Measurements from ENCODE around the gene KCNN4.
"Not testable (repeated sequence)": the region's sequence is repeated elsewhere in the genome, so short reads cannot be mapped to it uniquely, and the experiment has no call there.

KCNN4 gene

GRCh38 chr19:43812259-43812658 is 31.5 kb upstream of the KCNN4 start:
- Histone ChIP-seq H2AFZ (no peak overlapping the region), H3K36me3 (ENCODE audit: control insufficient read depth, insufficient read depth, low read length) (no peaks in the 10 kb centered on the region), H3K9me3 (ENCODE audit: control insufficient read depth, low read length) (no peaks in the 10 kb centered on the region), H3K9ac (no peak overlapping the region), H3K27ac (no peak overlapping the region), H3K79me2 (no peaks in the 10 kb centered on the region), H3K4me1 (no peaks in the 10 kb centered on the region), H3K4me3 (ENCODE audit: low read depth, low read length) (no peak overlapping the region), H3K4me2 (ENCODE audit: low read length) (no peak overlapping the region), H3K27me3 (ENCODE audit: control insufficient read depth, insufficient read depth, low read length) (no peaks in the 10 kb centered on the region)
- TF ChIP-seq CTCF (IDR thresholded peaks at IDR 0.05) = no peak

GRCh38 chr19:43811837-43812236 is 31.1 kb upstream of the KCNN4 start:
- Histone ChIP-seq H3K79me2 (no peaks in the 10 kb centered on the region), H3K36me3 (ENCODE audit: control insufficient read depth, insufficient read depth, low read length) (no peaks in the 10 kb centered on the region), H3K4me1 (no peaks in the 10 kb centered on the region), H3K9me3 (ENCODE audit: control insufficient read depth, low read length) (no peaks in the 10 kb centered on the region), H2AFZ (no peak overlapping the region), H3K27me3 (ENCODE audit: control insufficient read depth, insufficient read depth, low read length) (no peaks in the 10 kb centered on the region), H3K4me3 (ENCODE audit: low read depth, low read length) (no peak overlapping the region), H3K4me2 (ENCODE audit: low read length) (no peak overlapping the region), H3K9ac (no peak overlapping the region), H3K27ac (no peak overlapping the region)
- no peak for TF ChIP-seq CTCF (IDR thresholded peaks at IDR 0.05)

GRCh38 chr19:43809762-43810696 is 29.3 kb upstream of the KCNN4 start:
- Histone ChIP-seq H3K4me2 (ENCODE audit: low read length) (no peak overlapping the region), H2AFZ (no peak overlapping the region), H3K27me3 (ENCODE audit: control insufficient read depth, insufficient read depth, low read length) (no peaks in the 10 kb centered on the region), H3K27ac (no peak overlapping the region), H3K36me3 (ENCODE audit: control insufficient read depth, insufficient read depth, low read length) (no peaks in the 10 kb centered on the region), H3K4me1 (no peaks in the 10 kb centered on the region), H3K4me3 (ENCODE audit: low read depth, low read length) (no peak overlapping the region), H3K79me2 (no peaks in the 10 kb centered on the region), H3K9me3 (ENCODE audit: control insufficient read depth, low read length) (no peaks in the 10 kb centered on the region), H3K9ac (no peak overlapping the region)
- peak; percentile 30 for TF ChIP-seq CTCF (IDR thresholded peaks at IDR 0.05)

GRCh38 chr19:43807651-43808050 is 26.9 kb upstream of the KCNN4 start:
- Histone ChIP-seq H3K36me3 (ENCODE audit: control insufficient read depth, insufficient read depth, low read length) (no peaks in the 10 kb centered on the region), H3K9me3 (ENCODE audit: control insufficient read depth, low read length) (no peaks in the 10 kb centered on the region), H3K9ac (no peak overlapping the region), H3K79me2 (no peaks in the 10 kb centered on the region), H3K27me3 (ENCODE audit: control insufficient read depth, insufficient read depth, low read length) (no peaks in the 10 kb centered on the region), H3K4me3 (ENCODE audit: low read depth, low read length) (no peak overlapping the region), H3K27ac (no peak overlapping the region), H3K4me2 (ENCODE audit: low read length) (no peak overlapping the region), H3K4me1 (no peaks in the 10 kb centered on the region), H2AFZ (no peak overlapping the region)
- TF ChIP-seq CTCF (IDR thresholded peaks at IDR 0.05) = no peak

- no peaks in the 10 kb centered on the region for H3K36me3 ChIP-seq (ENCODE audit: control insufficient read depth, insufficient read depth, low read length)
- H3K27me3 ChIP-seq (ENCODE audit: control insufficient read depth, insufficient read depth, low read length) = no peaks in the 10 kb centered on the region
- no peak overlapping the region for H3K4me2 ChIP-seq (ENCODE audit: low read length)
- H2AFZ ChIP-seq = no peak overlapping the region
- no peaks in the 10 kb centered on the region for H3K9me3 ChIP-seq (ENCODE audit: control insufficient read depth, low read length)
- no peak for TF ChIP-seq CTCF (IDR thresholded peaks at IDR 0.05)
- no peaks in the 10 kb centered on the region for H3K4me1 ChIP-seq
- no peak overlapping the region for H3K9ac ChIP-seq
- H3K4me3 ChIP-seq (ENCODE audit: low read depth, low read length) = no peak overlapping the region
- H3K79me2 ChIP-seq = no peaks in the 10 kb centered on the region
- no peak overlapping the region for H3K27ac ChIP-seq
These were observed 26.1 kb upstream of the KCNN4 start for GRCh38 chr19:43806848-43807247.

GRCh38 chr19:43806401-43806800 is 25.6 kb upstream of the KCNN4 start:
- H3K27me3 ChIP-seq (ENCODE audit: control insufficient read depth, insufficient read depth, low read length); H3K36me3 ChIP-seq (ENCODE audit: control insufficient read depth, insufficient read depth, low read length); H3K27ac ChIP-seq; H2AFZ ChIP-seq; H3K4me1 ChIP-seq; H3K9ac ChIP-seq; H3K4me3 ChIP-seq (ENCODE audit: low read depth, low read length); H3K4me2 ChIP-seq (ENCODE audit: low read length); H3K79me2 ChIP-seq; H3K9me3 ChIP-seq (ENCODE audit: control insufficient read depth, low read length): not testable (repeated sequence)

All from parathyroid adenoma (tissue), 2 donors.